Stimulated activated CD8-positive, alpha-beta memory T cell treated with anti-CD3 and anti-CD28 coated beads, Interleukin-7, amount 100 ng/mL, for 24 hours (primary cell): ENCODE measurements around the gene ZNF513.
"Not testable (repeated sequence)": the region's sequence is repeated elsewhere in the genome, so short reads cannot be mapped to it uniquely, and the experiment has no call there.

Experiments used
- DNase-seq: peaks from one replicate; pipeline ENCODE4 v3.0.0-alpha.2; 2020; ENCODE audit warnings: low read depth

Gene ZNF513

GRCh38 chr2:27356382-27357181 is 24.0 kb downstream of the ZNF513 start, which contains the start of gene GTF3C2:
TSS of gene GTF3C2 (minus strand) at chr2:27356764. CDS start at chr2:27343554, 13,210 bp downstream.
- DNase-seq = peak; percentile 85

GRCh38 chr2:27356056-27356381 is 24.5 kb downstream of the ZNF513 start:
- no peak for DNase-seq

- DNase-seq = no peak
Measured at GRCh38 chr2:27354597-27354927, 26.0 kb downstream of the ZNF513 start.

GRCh38 chr2:27353762-27354596 is 26.6 kb downstream of the ZNF513 start:
- no peak for DNase-seq

GRCh38 chr2:27353386-27353761 is 27.2 kb downstream of the ZNF513 start:
- DNase-seq = not testable (repeated sequence)

- DNase-seq = no peak
Measured at GRCh38 chr2:27351802-27352598, 28.5 kb downstream of the ZNF513 start.

GRCh38 chr2:27350106-27350693 is 30.3 kb downstream of the ZNF513 start:
- no peak for DNase-seq

- DNase-seq = no peak
Measured at GRCh38 chr2:27347641-27348040, 32.9 kb downstream of the ZNF513 start.

GRCh38 chr2:27336173-27336572 is 44.4 kb downstream of the ZNF513 start:
- DNase-seq = no peak

GRCh38 chr2:27335311-27335710 is 45.2 kb downstream of the ZNF513 start:
- DNase-seq = no peak
